GM18526 (cell line): Measurements from ENCODE around the gene WDR75.

Experiments used
- POLR2A ChIP-seq: IDR thresholded peaks from 3 replicates; pipeline ENCODE4 v1.6.1; 2011; ENCODE audit not compliant: insufficient read length; ENCODE audit errors: extremely low read depth

WDR75 gene

GRCh38 chr2:189426886-189427285 lies 14.4 kb upstream of the WDR75 start:
- no peak for TF ChIP-seq POLR2A

DNA sequence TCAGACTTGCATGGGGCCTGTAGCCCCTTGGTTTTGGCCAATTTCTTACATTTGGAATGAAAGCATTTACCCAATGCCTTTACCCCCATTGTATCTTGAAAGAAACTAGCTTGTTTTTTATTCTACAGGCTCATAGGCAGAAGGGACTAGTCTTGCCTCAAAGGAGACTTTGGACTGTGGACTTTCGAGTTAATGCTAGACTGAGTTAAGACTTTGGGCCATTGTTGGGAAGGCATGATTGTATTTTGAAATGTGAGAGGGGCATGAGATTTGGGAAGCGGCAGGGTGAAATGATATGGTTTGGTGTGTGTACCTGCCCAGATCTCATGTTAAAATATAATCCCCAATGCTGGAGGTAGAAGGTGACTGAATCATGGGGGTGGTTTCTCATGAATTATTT lies 13.4 kb upstream of the WDR75 start:
- no peak for TF ChIP-seq POLR2A

GRCh38 chr2:189437926-189438325 lies 3.3 kb upstream of the WDR75 start:
- TF ChIP-seq POLR2A: no peak

- TF ChIP-seq POLR2A: no peak
Observed at GRCh38 chr2:189439342-189439741, 1.9 kb upstream of the WDR75 start.

- no peak for TF ChIP-seq POLR2A
Observed at GRCh38 chr2:189440644-189440946, 679 bp upstream of the WDR75 start.

GRCh38 chr2:189441709-189442074 lies 418 bp downstream of the WDR75 start:
- no peak for TF ChIP-seq POLR2A

- no peak for TF ChIP-seq POLR2A
Observed at GRCh38 chr2:189442468-189442867, 1.2 kb downstream of the WDR75 start.

DNA sequence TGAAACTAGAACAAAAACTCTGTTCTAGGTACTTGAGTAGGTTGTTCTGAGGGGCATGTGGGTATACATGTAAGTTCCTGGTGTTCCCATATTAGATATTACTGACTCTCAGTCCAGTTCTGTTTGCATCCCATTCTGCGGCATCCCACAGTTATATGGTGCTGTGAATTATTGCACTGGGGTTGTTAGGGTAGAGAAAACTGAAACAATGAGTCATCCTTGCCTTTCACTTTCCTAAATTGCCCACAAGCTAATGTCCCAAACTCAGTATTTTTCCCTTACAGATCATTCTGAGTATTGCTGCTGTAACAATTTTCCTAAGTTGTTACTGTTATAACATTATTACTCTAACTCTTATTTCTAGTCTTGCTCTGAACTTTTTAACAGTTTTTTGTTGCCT lies 3.0 kb downstream of the WDR75 start:
- no peak for TF ChIP-seq POLR2A

- TF ChIP-seq POLR2A: no peak
Observed at GRCh38 chr2:189446780-189447179, 5.5 kb downstream of the WDR75 start.

GRCh38 chr2:189454009-189454408 lies 12.7 kb downstream of the WDR75 start:
- no peak for TF ChIP-seq POLR2A

DNA sequence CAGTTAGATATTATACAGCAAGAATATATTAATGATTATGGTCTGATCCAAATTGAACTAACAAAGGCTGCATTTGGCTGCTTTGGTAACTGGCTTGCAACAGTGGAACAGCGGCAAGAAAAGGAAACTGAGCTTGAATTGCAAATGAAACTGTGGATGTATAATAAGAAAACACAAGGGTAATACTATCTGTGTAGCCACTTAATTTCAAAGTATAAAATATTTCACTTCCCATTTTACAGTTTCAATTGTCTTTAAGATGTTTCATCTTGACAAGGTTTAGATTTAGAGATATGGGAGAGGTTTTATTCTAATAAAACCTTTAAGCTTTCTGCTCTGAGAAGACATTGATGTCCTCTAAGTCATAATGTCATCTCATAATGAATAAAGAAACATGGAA lies 23.8 kb downstream of the WDR75 start:
- no peak for TF ChIP-seq POLR2A

DNA sequence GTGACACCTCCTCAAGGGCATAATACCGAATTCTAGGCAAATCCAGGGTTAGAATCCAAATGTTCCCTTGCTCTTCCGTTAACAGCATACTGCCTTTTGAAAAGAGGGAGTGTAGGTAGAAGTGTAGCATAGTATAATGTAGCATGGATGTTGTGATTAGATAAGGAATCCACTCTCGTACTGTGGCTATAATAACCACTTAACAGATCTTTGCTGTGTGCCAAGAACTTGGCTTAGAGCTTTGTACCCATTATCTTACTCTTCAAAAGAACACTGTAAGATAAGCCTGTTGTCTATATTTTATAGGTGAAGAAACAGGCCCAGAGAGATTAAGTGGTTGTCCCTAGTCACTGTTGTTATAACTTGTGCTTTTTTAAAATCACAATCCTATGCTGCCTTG lies 24.2 kb downstream of the WDR75 start:
- no peak for TF ChIP-seq POLR2A

GRCh38 chr2:189466046-189466445 lies 24.8 kb downstream of the WDR75 start:
- no peak for TF ChIP-seq POLR2A

- TF ChIP-seq POLR2A: no peak
Observed at GRCh38 chr2:189466656-189467055, 25.4 kb downstream of the WDR75 start.

GRCh38 chr2:189467160-189467559 lies 25.9 kb downstream of the WDR75 start:
- TF ChIP-seq POLR2A: no peak

- TF ChIP-seq POLR2A: no peak
Observed at GRCh38 chr2:189467593-189467992, 26.3 kb downstream of the WDR75 start.

GRCh38 chr2:189474526-189474925 lies 33.3 kb downstream of the WDR75 start:
- TF ChIP-seq POLR2A: no peak

GRCh38 chr2:189477756-189478155 lies 36.5 kb downstream of the WDR75 start:
- TF ChIP-seq POLR2A: no peak
